Measurements from ENCODE around the gene IRF3. TPM values are rescaled to one million over a fixed set of nuclear protein-coding genes. Genes with fewer than 3 reads are reported as not detected.

Gene IRF3
- total RNA-seq, 6 experiments from 2014 or later: 29.6 to 41.8 (median 35.3) TPM

GRCh38 chr19:49691243-49692146, 25.8 kb upstream of the IRF3 start:
- Histone ChIP-seq H3K27me3 (no peaks in the 10 kb centered on the region), H3K4me3 (peak overlapping the region; percentile 23 to 39 (median 24)), H3K4me1 (peaks cover 0 to 17% (median 2%) of the 10 kb centered on the region in 4 donors), H3K36me3 (no peaks in the 10 kb centered on the region), H3K9me3 (no peaks in the 10 kb centered on the region), H3K27ac (no peak overlapping the region)
- no peak for DNase-seq
- WGBS (ENCODE audit: insufficient coverage, low coverage, low lambda C conversion rate, missing lambda C conversion rate): 22% methylated on average over 20 of the region's 39 CpGs
- intact Hi-C loops (cut with DNase I): no loop called here
- TF ChIP-seq CTCF (IDR thresholded peaks at IDR 0.05): no peak
- TF ChIP-seq POLR2A (IDR thresholded peaks at IDR 0.05): no peak
- peak; percentile 9 to 25 (median 18) for ATAC-seq

GRCh38 chr19:49690656-49691242, 25.1 kb upstream of the IRF3 start, which contains the start of gene CPT1C:
CPT1C (plus strand) TSS chr19:49691116; CDS start chr19:49692253, 1,137 bp downstream.
- Histone ChIP-seq H3K36me3 (peaks cover 0 to 5% (median 1%) of the 10 kb centered on the region in 4 donors), H3K27ac (peak within 1 kb of the TSS in 2 of 3 donors; percentile 21 to 54), H3K4me3 (peak within 1 kb of the TSS; percentile 23 to 39 (median 24)), H3K4me1 (peaks cover 0 to 17% (median 2%) of the 10 kb centered on the region in 4 donors), H3K27me3 (no peaks in the 10 kb centered on the region), H3K9me3 (no peaks in the 10 kb centered on the region)
- ATAC-seq (peak; percentile 63 to 79 (median 68)), DNase-seq (peak in 2 of 3 donors; percentile 69 to 72)
- intact Hi-C loops (cut with DNase I): no loop called here
- WGBS (ENCODE audit: insufficient coverage, low coverage, low lambda C conversion rate, missing lambda C conversion rate): 4% methylated on average over 33 of the region's 38 CpGs
- TF ChIP-seq CTCF (IDR thresholded peaks at IDR 0.05) (no peak), POLR2A (IDR thresholded peaks at IDR 0.05) (no peak)

- no peaks in the 10 kb centered on the region for H3K9me3 ChIP-seq
- H3K4me1 ChIP-seq: peaks cover 0 to 17% (median 2%) of the 10 kb centered on the region in 4 donors
- TF ChIP-seq CTCF (IDR thresholded peaks at IDR 0.05) (no peak), POLR2A (IDR thresholded peaks at IDR 0.05) (no peak)
- ATAC-seq: peak; percentile 6 to 44 (median 17)
- peak overlapping the region in 2 of 3 donors; percentile 21 to 54 for H3K27ac ChIP-seq
- peak overlapping the region; percentile 23 to 39 (median 24) for H3K4me3 ChIP-seq
- H3K36me3 ChIP-seq: peaks cover 0 to 8% (median 3%) of the 10 kb centered on the region in 4 donors
- 2% methylated on average over 10 of the region's 39 CpGs for WGBS (ENCODE audit: insufficient coverage, low coverage, low lambda C conversion rate, missing lambda C conversion rate)
- H3K27me3 ChIP-seq: no peaks in the 10 kb centered on the region
- intact Hi-C loops (cut with DNase I): no loop called here
- no peak for DNase-seq
These were observed 24.5 kb upstream of the IRF3 start for GRCh38 chr19:49690079-49690655.

Data from right lobe of liver (tissue), 6 donors.